SK-N-SH (cell line): ENCODE data around the gene TMPRSS6.

Experiments used
- CHD2 ChIP-seq: fragments of 150-350 bp; IDR thresholded peaks from 2 replicates; pipeline ENCODE4 v1.6.1; 2018; ENCODE audit warnings: low read length; ENCODE audit not compliant: partially characterized antibody
- FOXM1 ChIP-seq: IDR thresholded peaks from 2 replicates; pipeline ENCODE4 v1.4.0; 2012; ENCODE audit warnings: low read depth, mild to moderate bottlenecking
- TAF1 ChIP-seq: IDR thresholded peaks from 2 replicates; pipeline ENCODE4 v1.6.1; 2012; ENCODE audit warnings: low read depth, mild to moderate bottlenecking, low read length, moderate library complexity, borderline replicate concordance

GRCh38 chr22:37015587-37015878 is 94.0 kb downstream of the TMPRSS6 start:
- TF ChIP-seq CHD2 = no peak
- no peak for TF ChIP-seq FOXM1
- no peak for TF ChIP-seq TAF1
